Keratinocyte (primary cell): ENCODE measurements around the gene CRTC3. TPM values are rescaled to one million over a fixed set of nuclear protein-coding genes. Genes with fewer than 3 reads are reported as not detected.

Experiments
- DNase-seq: peaks from one replicate; pipeline ENCODE4 v3.0.0-alpha.2; 2011; ENCODE audit warnings: low read depth, missing footprints, low spot score
- FAIRE-seq: peaks from 2 replicates; lab custom pipeline; 2011; peaks lifted over from hg19 to GRCh38; lab: Jason Lieb, UNC
- H2AFZ ChIP-seq: 2 replicates; pipeline ENCODE4 v1.6.0; 2012; ENCODE audit warnings: low read length, control low read depth, inconsistent platforms; ENCODE audit not compliant: control insufficient read depth
- H3K27ac ChIP-seq: 2 replicates; pipeline ENCODE4 v1.5.1; 2011; ENCODE audit warnings: low read length; ENCODE audit not compliant: control insufficient read depth, insufficient read depth
- H3K27me3 ChIP-seq: 3 replicates; pipeline ENCODE4 v1.6.0; 2011; ENCODE audit warnings: low read length; ENCODE audit not compliant: control insufficient read depth, insufficient read depth; ENCODE audit errors: extremely low read depth
- H3K36me3 ChIP-seq, 2 experiments: 2 replicates in 1 of 2; 3 replicates in 1 of 2; pipeline ENCODE4 v1.5.1; 2011; ENCODE audit warnings: low read length in 2 of 2, mild to moderate bottlenecking in 1 of 2; ENCODE audit not compliant: control insufficient read depth in 2 of 2, insufficient read depth in 2 of 2; ENCODE audit errors: extremely low read depth in 1 of 2
- H3K4me1 ChIP-seq: 3 replicates; pipeline ENCODE4 v1.5.1; 2011; ENCODE audit warnings: low read length; ENCODE audit not compliant: control insufficient read depth, insufficient read depth; ENCODE audit errors: extremely low read depth
- H3K4me2 ChIP-seq: 3 replicates; pipeline ENCODE4 v1.6.0; 2011; ENCODE audit warnings: low read depth, low read length; ENCODE audit not compliant: control insufficient read depth, insufficient read depth; ENCODE audit errors: extremely low read depth
- H3K4me3 ChIP-seq, 3 experiments: fragments of 200-600 bp in 1 of 3; sonication (generic) in 1 of 3; 2 replicates in 2 of 3; 3 replicates in 1 of 3; pipeline ENCODE4 v1.5.1; 2011 to 2016; ENCODE audit warnings: low read length in 3 of 3, mild to moderate bottlenecking in 3 of 3, control low read depth in 2 of 3, inconsistent platforms in 1 of 3, low read depth in 1 of 3, mixed read lengths in 1 of 3, mixed run types in 1 of 3, moderate library complexity in 1 of 3; ENCODE audit not compliant: control insufficient read depth in 2 of 3, insufficient read depth in 2 of 3; ENCODE audit errors: extremely low read depth in 1 of 3
- H3K79me2 ChIP-seq: 2 replicates; pipeline ENCODE4 v1.6.0; 2012; ENCODE audit warnings: low read length; ENCODE audit not compliant: control insufficient read depth, insufficient read depth
- H3K9ac ChIP-seq: 3 replicates; pipeline ENCODE4 v1.6.0; 2011; ENCODE audit warnings: low read length; ENCODE audit not compliant: control insufficient read depth, insufficient read depth; ENCODE audit errors: extremely low read depth
- H3K9me1 ChIP-seq: 3 replicates; pipeline ENCODE4 v1.6.0; 2011; ENCODE audit warnings: low read length; ENCODE audit not compliant: control insufficient read depth, insufficient read depth; ENCODE audit errors: extremely low read depth
- H3K9me3 ChIP-seq: 2 replicates; pipeline ENCODE4 v1.5.1; 2012; ENCODE audit warnings: low read depth, low read length; ENCODE audit not compliant: control insufficient read depth
- H4K20me1 ChIP-seq: 3 replicates; pipeline ENCODE4 v1.6.0; 2011; ENCODE audit warnings: low read length; ENCODE audit not compliant: control insufficient read depth, insufficient read depth; ENCODE audit errors: extremely low read depth
- EZH2 ChIP-seq: IDR thresholded peaks from one replicate; pipeline ENCODE4 v1.6.1; 2012; ENCODE audit warnings: inconsistent platforms, mild to moderate bottlenecking, low read length, moderate library complexity
- dilution Hi-C: fragments of 300-500 bp; cut with MboI; formaldehyde crosslinking; loops from one replicate; pipeline ENCODE4 v1.7.0; 2020; ENCODE audit warnings: low sequenced_read_pairs; ENCODE audit not compliant: extremely low pct_ligation_motif_present
- polyA plus RNA-seq, 5 experiments: library from polyadenylated mRNA; depleted of rRNA in 3 of 5; stranded (reverse) in 3 of 5; stranded (forward) in 1 of 5; unstranded in 1 of 5; fragments of >200 nt; gene quantifications; 1 replicate in 1 of 5; 2 replicates in 3 of 5; 3 replicates in 1 of 5; pipeline versions ENCODE4 v1.2.1 to v1.2.3, GENCODE V29; 2011 to 2012; ENCODE audit warnings: missing spikeins in 2 of 5, low read depth in 1 of 5, low replicate concordance in 1 of 5
- TF ChIP-seq, protein P1 (sequence below), 3 experiments: IDR thresholded peaks in 1 of 3; conservative IDR thresholded peaks in 1 of 3; optimal IDR thresholded peaks in 1 of 3; 2 replicates in 2 of 3; 3 replicates in 1 of 3; pipeline versions ENCODE3 to v1.5.1; 2011; ENCODE audit warnings: low read length in 3 of 3, mild to moderate bottlenecking in 3 of 3, moderate library complexity in 2 of 3, control low read depth in 1 of 3, inconsistent platforms in 1 of 3; ENCODE audit not compliant: insufficient read depth in 2 of 3; ENCODE audit errors: extremely low read depth in 1 of 3

The CRTC3 gene
- polyA plus RNA-seq, 1 donor (not counting 4 experiments of a cell fraction or from before 2014, with no cell fraction given): 11.9 TPM

DNA sequence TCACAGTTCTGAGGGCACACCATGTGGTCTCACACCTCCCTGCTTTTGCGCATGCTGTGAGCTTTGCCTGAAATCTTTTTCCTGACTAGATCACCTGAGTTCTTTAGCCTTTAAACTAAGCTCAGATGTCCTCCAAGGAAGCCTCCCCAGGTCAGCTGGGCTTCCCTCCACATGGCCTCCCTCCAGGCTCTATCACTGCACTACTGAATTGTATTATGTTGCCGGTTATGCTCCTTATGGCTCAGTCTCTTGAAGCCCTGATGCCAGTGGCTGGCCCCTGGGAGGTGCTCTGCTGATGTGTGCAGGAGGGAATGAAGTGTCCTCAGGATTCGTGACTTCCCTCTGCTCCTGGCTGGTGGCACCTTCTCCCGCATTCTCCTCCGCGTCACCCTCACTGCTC lies 94.1 kb downstream of the CRTC3 start:
- no peaks in the 10 kb centered on the region for H3K27me3 ChIP-seq

DNA sequence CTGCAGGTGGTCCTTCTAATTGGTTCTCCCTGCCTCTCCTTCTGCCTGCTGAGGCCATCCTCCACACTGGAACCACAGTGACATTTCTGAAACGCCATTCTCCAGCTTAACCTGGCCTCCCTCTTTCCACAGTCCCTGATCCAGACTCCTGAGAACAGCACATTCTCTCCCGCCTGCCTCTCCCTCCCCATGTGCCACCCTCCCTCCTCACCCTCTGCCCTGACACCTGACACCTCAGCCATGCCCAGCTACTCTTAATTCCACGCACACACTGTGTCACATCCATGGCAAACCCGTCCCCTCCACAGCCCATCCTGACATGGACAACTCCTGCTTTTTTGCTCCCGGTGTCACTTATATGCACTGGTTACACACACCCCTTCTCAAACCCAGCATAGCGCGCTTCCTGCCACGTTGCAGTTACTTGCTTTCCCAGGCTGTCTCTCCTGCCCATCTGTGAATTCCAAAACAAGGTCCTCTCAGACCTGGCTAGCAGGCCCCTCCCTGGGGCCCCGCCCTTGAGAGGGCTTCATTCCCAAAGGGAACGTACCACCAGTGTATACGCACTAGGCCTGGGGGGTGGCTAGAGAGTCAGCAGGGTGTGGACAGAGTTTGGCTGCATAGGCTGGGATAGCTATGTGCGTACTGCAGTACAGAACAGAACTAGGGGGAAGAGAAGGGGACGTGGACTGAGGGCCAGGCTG lies 94.7 kb downstream of the CRTC3 start:
- TF ChIP-seq, protein P1, sequence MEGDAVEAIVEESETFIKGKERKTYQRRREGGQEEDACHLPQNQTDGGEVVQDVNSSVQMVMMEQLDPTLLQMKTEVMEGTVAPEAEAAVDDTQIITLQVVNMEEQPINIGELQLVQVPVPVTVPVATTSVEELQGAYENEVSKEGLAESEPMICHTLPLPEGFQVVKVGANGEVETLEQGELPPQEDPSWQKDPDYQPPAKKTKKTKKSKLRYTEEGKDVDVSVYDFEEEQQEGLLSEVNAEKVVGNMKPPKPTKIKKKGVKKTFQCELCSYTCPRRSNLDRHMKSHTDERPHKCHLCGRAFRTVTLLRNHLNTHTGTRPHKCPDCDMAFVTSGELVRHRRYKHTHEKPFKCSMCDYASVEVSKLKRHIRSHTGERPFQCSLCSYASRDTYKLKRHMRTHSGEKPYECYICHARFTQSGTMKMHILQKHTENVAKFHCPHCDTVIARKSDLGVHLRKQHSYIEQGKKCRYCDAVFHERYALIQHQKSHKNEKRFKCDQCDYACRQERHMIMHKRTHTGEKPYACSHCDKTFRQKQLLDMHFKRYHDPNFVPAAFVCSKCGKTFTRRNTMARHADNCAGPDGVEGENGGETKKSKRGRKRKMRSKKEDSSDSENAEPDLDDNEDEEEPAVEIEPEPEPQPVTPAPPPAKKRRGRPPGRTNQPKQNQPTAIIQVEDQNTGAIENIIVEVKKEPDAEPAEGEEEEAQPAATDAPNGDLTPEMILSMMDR (optimal IDR thresholded peaks at IDR 0.05 in 1 of 3, IDR thresholded peaks at IDR 0.05 in 1 of 3, conservative IDR thresholded peaks at IDR 0.05 in 1 of 3; ENCODE audit: extremely low read depth in 1 of 3, insufficient read depth in 2 of 3, low read length in 3 of 3): no peak
- TF ChIP-seq EZH2: no peak
- no peaks in the 10 kb centered on the region for H4K20me1 ChIP-seq
- H3K36me3 ChIP-seq: peaks cover 14 to 15% of the 10 kb centered on the region in 2 experiments
- dilution Hi-C loops: no loop called here
- FAIRE-seq (no peak), DNase-seq (no peak)
- no peak overlapping the region for H3K4me3 ChIP-seq
- peaks cover 2% of the 10 kb centered on the region for H3K9me1 ChIP-seq
- H3K27me3 ChIP-seq: no peaks in the 10 kb centered on the region
- no peak overlapping the region for H3K27ac ChIP-seq
- no peaks in the 10 kb centered on the region for H3K79me2 ChIP-seq
- H3K4me1 ChIP-seq: no peaks in the 10 kb centered on the region
- H3K9ac ChIP-seq: no peak overlapping the region
- no peaks in the 10 kb centered on the region for H3K9me3 ChIP-seq
- no peak overlapping the region for H3K4me2 ChIP-seq
- H2AFZ ChIP-seq: no peak overlapping the region

More for the DNA sequence above, 94.1 kb downstream of the CRTC3 start:
- peaks cover 2% of the 10 kb centered on the region for H3K9me1 ChIP-seq
- dilution Hi-C loops: no loop called here
- DNase-seq (no peak), FAIRE-seq (no peak)
- H3K9ac ChIP-seq: no peak overlapping the region
- no peak overlapping the region for H2AFZ ChIP-seq
- no peaks in the 10 kb centered on the region for H3K4me1 ChIP-seq
- H3K4me3 ChIP-seq: no peak overlapping the region
- TF ChIP-seq, protein P1 (optimal IDR thresholded peaks at IDR 0.05 in 1 of 3, IDR thresholded peaks at IDR 0.05 in 1 of 3, conservative IDR thresholded peaks at IDR 0.05 in 1 of 3; ENCODE audit: extremely low read depth in 1 of 3, insufficient read depth in 2 of 3, low read length in 3 of 3): no peak
- no peak for TF ChIP-seq EZH2
- H3K27ac ChIP-seq: no peak overlapping the region
- peaks cover 11 to 17% of the 10 kb centered on the region in 2 experiments for H3K36me3 ChIP-seq
- no peak overlapping the region for H3K4me2 ChIP-seq
- no peaks in the 10 kb centered on the region for H4K20me1 ChIP-seq
- H3K79me2 ChIP-seq: no peaks in the 10 kb centered on the region
- no peaks in the 10 kb centered on the region for H3K9me3 ChIP-seq
